WERI-Rb-1 (cell line): ENCODE data around the gene PACRG.
A peak's percentile ranks its signal among the peaks of the same experiment; 100 is the strongest.

ENCODE experiments used
- DNase-seq: peaks from one replicate; pipeline ENCODE4 v3.0.0-alpha.2; 2020
- H3K27ac ChIP-seq: fragments of 250-450 bp; sonication (Bioruptor Pico); 2 replicates; pipeline ENCODE4 v1.5.1; 2020; ENCODE audit warnings: mild to moderate bottlenecking, moderate library complexity
- H3K27me3 ChIP-seq: fragments of 250-450 bp; sonication (Bioruptor Pico); 2 replicates; pipeline ENCODE4 v1.5.1; 2021; ENCODE audit warnings: mild to moderate bottlenecking, low read depth, moderate library complexity; ENCODE audit not compliant: insufficient read depth, severe bottlenecking
- H3K36me3 ChIP-seq: fragments of 250-450 bp; sonication (Bioruptor Pico); 2 replicates; pipeline ENCODE4 v1.5.1; 2020; ENCODE audit warnings: mild to moderate bottlenecking, moderate library complexity
- H3K4me3 ChIP-seq: 2 replicates; pipeline ENCODE4 v1.5.1; 2011; ENCODE audit warnings: low read depth, mild to moderate bottlenecking, control low read depth, low read length
- H3K9me3 ChIP-seq: fragments of 250-450 bp; sonication (Bioruptor Pico); 2 replicates; pipeline ENCODE4 v1.5.1; 2021; ENCODE audit warnings: mild to moderate bottlenecking, moderate library complexity; ENCODE audit not compliant: severe bottlenecking
- CTCF ChIP-seq: IDR thresholded peaks from 2 replicates; pipeline ENCODE4 v1.5.1; 2011; ENCODE audit warnings: low read depth, mild to moderate bottlenecking, control low read depth, inconsistent platforms, low read length

Gene PACRG

DNA sequence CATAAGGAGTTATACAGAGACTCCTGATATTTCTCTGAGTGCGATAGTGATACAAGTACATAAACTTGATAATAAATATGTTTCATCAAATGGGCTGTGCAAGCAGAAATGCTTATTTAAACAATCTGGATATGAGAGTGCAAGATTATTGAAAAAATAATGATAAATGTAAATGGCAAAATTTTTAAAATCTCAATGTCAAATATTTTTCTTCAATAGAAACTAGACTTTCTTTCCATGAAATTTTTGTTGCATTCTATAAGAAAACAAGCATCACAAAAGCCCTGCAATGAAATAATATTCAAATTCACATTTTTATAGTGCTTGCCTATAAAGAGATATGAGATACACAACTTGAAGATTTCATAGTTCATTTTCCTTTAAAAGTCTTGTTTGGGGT, 2.7 kb downstream of the PACRG start:
- H3K27me3 ChIP-seq = no peaks in the 10 kb centered on the region
- no peak for DNase-seq
- no peaks in the 10 kb centered on the region for H3K36me3 ChIP-seq
- no peaks in the 10 kb centered on the region for H3K9me3 ChIP-seq
- no peak overlapping the region for H3K27ac ChIP-seq
- no peak overlapping the region for H3K4me3 ChIP-seq
- TF ChIP-seq CTCF = no peak

DNA sequence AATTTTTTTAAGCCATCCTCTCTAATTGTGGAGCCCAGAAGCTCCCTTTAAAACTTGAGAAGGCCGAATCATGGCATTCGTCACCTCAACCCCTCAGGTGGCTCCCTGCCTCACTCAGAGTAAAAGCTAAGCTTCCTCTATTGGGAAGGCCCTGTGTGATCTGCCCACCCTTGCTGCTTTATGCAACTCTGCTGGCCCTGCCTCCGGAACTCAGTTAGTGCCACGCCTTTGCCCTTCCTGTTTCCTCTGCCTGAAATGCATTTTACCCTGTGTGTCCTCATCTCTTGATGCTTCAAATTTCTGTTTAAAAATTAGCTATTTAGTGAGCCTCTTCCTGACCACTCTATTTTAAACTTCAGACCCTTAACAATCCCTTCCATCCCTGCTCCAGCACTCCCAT, 5.7 kb downstream of the PACRG start:
- H3K27me3 ChIP-seq = no peaks in the 10 kb centered on the region
- no peak for DNase-seq
- no peak for TF ChIP-seq CTCF
- H3K9me3 ChIP-seq = no peaks in the 10 kb centered on the region
- H3K27ac ChIP-seq = no peak overlapping the region
- H3K4me3 ChIP-seq = no peak overlapping the region
- H3K36me3 ChIP-seq = no peaks in the 10 kb centered on the region

- TF ChIP-seq CTCF = no peak
- no peak overlapping the region for H3K4me3 ChIP-seq
- H3K9me3 ChIP-seq = no peaks in the 10 kb centered on the region
- H3K36me3 ChIP-seq = no peaks in the 10 kb centered on the region
- no peaks in the 10 kb centered on the region for H3K27me3 ChIP-seq
- peak; percentile 42 for DNase-seq
- H3K27ac ChIP-seq = no peak overlapping the region
Observed at GRCh38 chr6:162736961-162737360, 9.2 kb downstream of the PACRG start.

DNA sequence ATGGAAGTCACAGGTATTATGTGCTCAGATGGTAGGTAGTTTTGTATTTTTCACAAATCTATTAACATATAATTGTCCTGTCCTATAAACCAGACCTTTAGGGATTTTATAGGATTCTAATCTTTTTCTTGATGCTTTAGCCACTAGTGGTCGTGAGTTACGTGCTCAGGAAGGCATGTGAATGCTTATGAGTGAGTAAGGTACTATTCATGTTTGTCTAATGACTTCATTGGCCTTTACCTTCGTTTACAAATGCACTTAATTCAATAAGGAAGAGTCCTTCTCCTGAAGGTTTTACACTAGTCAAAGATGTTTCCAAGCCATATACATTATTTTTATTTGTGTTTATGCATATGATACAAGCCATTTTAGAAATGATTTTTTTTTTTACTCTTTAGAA, 23.0 kb downstream of the PACRG start:
- H3K27me3 ChIP-seq = no peaks in the 10 kb centered on the region
- H3K4me3 ChIP-seq = no peak overlapping the region
- DNase-seq = no peak
- H3K27ac ChIP-seq = no peak overlapping the region
- no peaks in the 10 kb centered on the region for H3K36me3 ChIP-seq
- H3K9me3 ChIP-seq = no peaks in the 10 kb centered on the region
- TF ChIP-seq CTCF = no peak

GRCh38 chr6:162751211-162751859, 23.6 kb downstream of the PACRG start:
- no peak overlapping the region for H3K27ac ChIP-seq
- no peak for TF ChIP-seq CTCF
- DNase-seq = no peak
- no peak overlapping the region for H3K4me3 ChIP-seq
- no peaks in the 10 kb centered on the region for H3K9me3 ChIP-seq
- H3K36me3 ChIP-seq = no peaks in the 10 kb centered on the region
- H3K27me3 ChIP-seq = no peaks in the 10 kb centered on the region

- no peak overlapping the region for H3K27ac ChIP-seq
- no peak overlapping the region for H3K4me3 ChIP-seq
- no peaks in the 10 kb centered on the region for H3K27me3 ChIP-seq
- no peak for TF ChIP-seq CTCF
- H3K36me3 ChIP-seq = no peaks in the 10 kb centered on the region
- no peaks in the 10 kb centered on the region for H3K9me3 ChIP-seq
- no peak for DNase-seq
Observed at GRCh38 chr6:162753775-162754174, 26.0 kb downstream of the PACRG start.
